Activated CD4-positive, alpha-beta memory T cell treated with anti-CD3 and anti-CD28 coated beads, Interleukin-2, amount 10 ng/mL, durations not matched to agents 7 days and 5 days (primary cell): Measurements from ENCODE around the gene AP4S1. TPM values are rescaled to one million over a fixed set of nuclear protein-coding genes. Genes with fewer than 3 reads are reported as not detected.
"Not testable (repeated sequence)": the region's sequence is repeated elsewhere in the genome, so short reads cannot be mapped to it uniquely, and the experiment has no call there.

Experiments
- CTCF ChIA-PET: fragments of 350-600 bp; sonication (Branson Sonifier 250); formaldehyde crosslinking; loops from one replicate; lab custom pipeline; 2021; ENCODE audit warnings: antibody characterized with exemption, inconsistent platforms; lab: Charles Lee
- POLR2A ChIA-PET: fragments of 350-600 bp; sonication (Branson Sonifier 250); formaldehyde crosslinking; loops from one replicate; lab custom pipeline; 2021; ENCODE audit warnings: antibody characterized with exemption; lab: Charles Lee
- DNase-seq: peaks from one replicate; pipeline ENCODE4 v3.0.0-alpha.2; 2020
- H3K27ac Mint-ChIP-seq: one replicate; pipeline ENCODE4 v1.8.0; 2021; ENCODE audit warnings: mild to moderate bottlenecking, mixed read lengths
- H3K27me3 Mint-ChIP-seq: one replicate; pipeline ENCODE4 v1.8.0; 2021; ENCODE audit warnings: mixed read lengths
- H3K36me3 Mint-ChIP-seq: one replicate; pipeline ENCODE4 v1.8.0; 2021; ENCODE audit warnings: low read depth, mixed read lengths
- H3K4me1 Mint-ChIP-seq: one replicate; pipeline ENCODE4 v1.8.0; 2021; ENCODE audit warnings: mixed read lengths
- H3K4me3 Mint-ChIP-seq: one replicate; pipeline ENCODE4 v1.8.0; 2021; ENCODE audit warnings: mild to moderate bottlenecking, mixed read lengths
- H3K9me3 Mint-ChIP-seq: one replicate; pipeline ENCODE4 v1.8.0; 2021; ENCODE audit warnings: mixed read lengths
- total RNA-seq, 2 experiments: library from RNA; stranded (reverse); gene quantifications; one replicate each; pipeline ENCODE4 v1.2.3, GENCODE V29; 2021

Gene AP4S1
- total RNA-seq, 2 experiments from 2014 or later = 3.7 to 4.2 TPM

- H3K4me3 Mint-ChIP-seq = no peak overlapping the region
These were observed 11.1 kb downstream of the AP4S1 start for GRCh38 chr14:31036552-31036951.

GRCh38 chr14:31037709-31038221 lies 12.3 kb downstream of the AP4S1 start:
- Mint-ChIP-seq H3K9me3 (no peaks in the 10 kb centered on the region), H3K27me3 (no peaks in the 10 kb centered on the region), H3K4me1 (peaks cover 2% of the 10 kb centered on the region), H3K4me3 (no peak overlapping the region), H3K27ac (no peak overlapping the region), H3K36me3 (no peaks in the 10 kb centered on the region)
- DNase-seq = no peak
- POLR2A ChIA-PET = interaction anchor here (1.0 to 1.9 kb wide), 2 partner anchors 11 to 13 kb away, joined by 4 to 5 read pairs; partner anchors contain the start of genes AP4S1 and STRN3
- CTCF ChIA-PET = interaction anchor here (1.0 kb wide), 1 partner anchor 12 kb away, joined by 3 read pairs; the partner anchor contains the start of gene STRN3

More at GRCh38 chr14:31036552-31036951, 11.1 kb downstream of the AP4S1 start:
- H3K27ac Mint-ChIP-seq = no peak overlapping the region
- H3K4me1 Mint-ChIP-seq = peaks cover 10% of the 10 kb centered on the region
- ChIA-PET POLR2A (interaction anchor here (0.9 kb wide), 1 partner anchor 11 kb away, joined by 4 read pairs; the partner anchor contains the start of gene AP4S1), CTCF (no interaction called here)
- no peaks in the 10 kb centered on the region for H3K9me3 Mint-ChIP-seq
- H3K27me3 Mint-ChIP-seq = no peaks in the 10 kb centered on the region
- H3K36me3 Mint-ChIP-seq = no peaks in the 10 kb centered on the region
- no peak for DNase-seq

GRCh38 chr14:31038521-31039166 lies 13.2 kb downstream of the AP4S1 start:
- Mint-ChIP-seq H3K4me1 (no peaks in the 10 kb centered on the region), H3K27ac (no peak overlapping the region), H3K9me3 (no peaks in the 10 kb centered on the region), H3K36me3 (no peaks in the 10 kb centered on the region), H3K27me3 (no peaks in the 10 kb centered on the region), H3K4me3 (no peak overlapping the region)
- POLR2A ChIA-PET = interaction anchor here (1.0 to 1.9 kb wide), 2 partner anchors 12 to 14 kb away, joined by 4 to 5 read pairs; partner anchors contain the start of genes AP4S1 and STRN3
- CTCF ChIA-PET = interaction anchor here (1.0 kb wide), 1 partner anchor 12 kb away, joined by 3 read pairs; the partner anchor contains the start of gene STRN3
- no peak for DNase-seq

GRCh38 chr14:31042300-31042699 lies 16.9 kb downstream of the AP4S1 start:
- POLR2A ChIA-PET = no interaction called here

GRCh38 chr14:31042893-31043292 lies 17.4 kb downstream of the AP4S1 start:
- CTCF ChIA-PET = interaction anchor here (1.1 kb wide), 1 partner anchor 14 kb away, joined by 4 read pairs; no protein-coding TSS in a partner anchor
- H3K9me3 Mint-ChIP-seq, H3K4me3 Mint-ChIP-seq, H3K36me3 Mint-ChIP-seq, POLR2A ChIA-PET, H3K27ac Mint-ChIP-seq, H3K4me1 Mint-ChIP-seq, H3K27me3 Mint-ChIP-seq, DNase-seq: not testable (repeated sequence)

More at GRCh38 chr14:31042300-31042699, 16.9 kb downstream of the AP4S1 start:
- no peaks in the 10 kb centered on the region for H3K27me3 Mint-ChIP-seq
- H3K36me3 Mint-ChIP-seq = no peaks in the 10 kb centered on the region
- peaks cover 2% of the 10 kb centered on the region for H3K4me1 Mint-ChIP-seq
- H3K9me3 Mint-ChIP-seq = no peaks in the 10 kb centered on the region
- CTCF ChIA-PET = no interaction called here
- H3K27ac Mint-ChIP-seq = no peak overlapping the region
- DNase-seq = no peak
- no peak overlapping the region for H3K4me3 Mint-ChIP-seq

GRCh38 chr14:31043379-31043778 lies 17.9 kb downstream of the AP4S1 start:
- H3K4me1 Mint-ChIP-seq = peaks cover 2% of the 10 kb centered on the region
- no peak for DNase-seq
- no peak overlapping the region for H3K4me3 Mint-ChIP-seq
- H3K9me3 Mint-ChIP-seq = no peaks in the 10 kb centered on the region
- no peaks in the 10 kb centered on the region for H3K36me3 Mint-ChIP-seq
- POLR2A ChIA-PET = interaction anchor here (1.0 kb wide), 1 partner anchor 17 kb away, joined by 4 read pairs; no protein-coding TSS in a partner anchor
- CTCF ChIA-PET = interaction anchor here (1.1 kb wide), 1 partner anchor 14 kb away, joined by 4 read pairs; no protein-coding TSS in a partner anchor
- no peak overlapping the region for H3K27ac Mint-ChIP-seq
- H3K27me3 Mint-ChIP-seq = no peaks in the 10 kb centered on the region

GRCh38 chr14:31045501-31046080 lies 20.1 kb downstream of the AP4S1 start:
- peaks cover 2% of the 10 kb centered on the region for H3K4me1 Mint-ChIP-seq
- POLR2A ChIA-PET = no interaction called here
- CTCF ChIA-PET = no interaction called here
- H3K36me3 Mint-ChIP-seq = no peaks in the 10 kb centered on the region
- no peak overlapping the region for H3K4me3 Mint-ChIP-seq
- no peaks in the 10 kb centered on the region for H3K27me3 Mint-ChIP-seq
- no peaks in the 10 kb centered on the region for H3K9me3 Mint-ChIP-seq
- DNase-seq = no peak
- no peak overlapping the region for H3K27ac Mint-ChIP-seq

GRCh38 chr14:31047503-31047902 lies 22.1 kb downstream of the AP4S1 start:
- CTCF ChIA-PET = no interaction called here
- DNase-seq = no peak
- H3K27me3 Mint-ChIP-seq = no peaks in the 10 kb centered on the region
- no peaks in the 10 kb centered on the region for H3K9me3 Mint-ChIP-seq
- POLR2A ChIA-PET = no interaction called here
- H3K36me3 Mint-ChIP-seq = no peaks in the 10 kb centered on the region
- H3K4me3 Mint-ChIP-seq = no peak overlapping the region
- H3K27ac Mint-ChIP-seq = no peak overlapping the region
- H3K4me1 Mint-ChIP-seq = peaks cover 2% of the 10 kb centered on the region

- no peak for DNase-seq
- POLR2A ChIA-PET = no interaction called here
- H3K9me3 Mint-ChIP-seq = no peaks in the 10 kb centered on the region
- H3K4me3 Mint-ChIP-seq = no peak overlapping the region
- no peak overlapping the region for H3K27ac Mint-ChIP-seq
- H3K36me3 Mint-ChIP-seq = no peaks in the 10 kb centered on the region
- CTCF ChIA-PET = interaction anchor here (0.7 kb wide), 1 partner anchor 69 kb away, joined by 3 read pairs; no protein-coding TSS in a partner anchor
- H3K27me3 Mint-ChIP-seq = no peaks in the 10 kb centered on the region
- H3K4me1 Mint-ChIP-seq = peaks cover 2% of the 10 kb centered on the region
These were observed 25.6 kb downstream of the AP4S1 start for GRCh38 chr14:31051023-31051422.

- Mint-ChIP-seq H3K9me3 (no peaks in the 10 kb centered on the region), H3K4me1 (peaks cover 2% of the 10 kb centered on the region), H3K27me3 (no peaks in the 10 kb centered on the region), H3K4me3 (no peak overlapping the region), H3K27ac (no peak overlapping the region), H3K36me3 (no peaks in the 10 kb centered on the region)
- POLR2A ChIA-PET = no interaction called here
- DNase-seq = no peak
- CTCF ChIA-PET = no interaction called here
These were observed 26.1 kb downstream of the AP4S1 start for GRCh38 chr14:31051511-31051910.

- H3K4me3 Mint-ChIP-seq, H3K4me1 Mint-ChIP-seq, H3K27me3 Mint-ChIP-seq, H3K9me3 Mint-ChIP-seq, POLR2A ChIA-PET, H3K27ac Mint-ChIP-seq, DNase-seq, H3K36me3 Mint-ChIP-seq: not testable (repeated sequence)
- CTCF ChIA-PET = interaction anchor here (0.7 kb wide), 1 partner anchor 268 kb away, joined by 3 read pairs; no protein-coding TSS in a partner anchor
These were observed 27.6 kb downstream of the AP4S1 start for GRCh38 chr14:31052905-31053586.

- Mint-ChIP-seq H3K27me3 (no peaks in the 10 kb centered on the region), H3K9me3 (no peaks in the 10 kb centered on the region), H3K36me3 (no peaks in the 10 kb centered on the region), H3K27ac (no peak overlapping the region), H3K4me1 (no peaks in the 10 kb centered on the region), H3K4me3 (no peak overlapping the region)
- CTCF ChIA-PET = interaction anchor here (0.9 kb wide), 1 partner anchor 14 kb away, joined by 4 read pairs; no protein-coding TSS in a partner anchor
- no peak for DNase-seq
- POLR2A ChIA-PET = no interaction called here
These were observed 31.6 kb downstream of the AP4S1 start for GRCh38 chr14:31057035-31057434.
